ENCODE results near the gene ATF3. TPM values are rescaled to one million over a fixed set of nuclear protein-coding genes. Genes with fewer than 3 reads are reported as not detected.

Gene ATF3
- total RNA-seq, 2 experiments from 2014 or later, result 2.7 to 2.9 TPM

GRCh38 chr1:212646588-212646987 is 38.0 kb downstream of the ATF3 start:
- POLR2A ChIA-PET, result no interaction called here

GRCh38 chr1:212647004-212647403 is 38.4 kb downstream of the ATF3 start:
- no peak for DNase-seq (ENCODE audit: low spot score)
- no peaks in the 10 kb centered on the region for H3K4me1 ChIP-seq (ENCODE audit: insufficient read depth, low read length, poor library complexity, severe bottlenecking)
- TF ChIP-seq CTCF (conservative IDR thresholded peaks at IDR 0.05; ENCODE audit: low read length) (no peak), EZH2phosphoT487 (IDR thresholded peaks at IDR 0.05; ENCODE audit: borderline replicate concordance, low read depth, low read length) (no peak)
- no peaks in the 10 kb centered on the region for H3K79me2 ChIP-seq (ENCODE audit: insufficient read depth, low read depth, low read length)
- ChIA-PET CTCF (ENCODE audit: unreplicated experiment) (no interaction called here), POLR2A (interaction anchor here (0.7 kb wide), 1 partner anchor 88 kb away, joined by 3 read pairs; no protein-coding TSS in a partner anchor)
- no peak overlapping the region for H2AFZ ChIP-seq (ENCODE audit: low read length)
- no peaks in the 10 kb centered on the region for H3K9me3 ChIP-seq (ENCODE audit: low read length)
- H4K20me1 ChIP-seq (ENCODE audit: insufficient read depth, low read length), result no peaks in the 10 kb centered on the region
- H3K9me2 ChIP-seq (ENCODE audit: insufficient read depth, low read length), result no peaks in the 10 kb centered on the region
- no peaks in the 10 kb centered on the region for H3K36me3 ChIP-seq (ENCODE audit: insufficient read depth, low read length)
- H3K27ac ChIP-seq (ENCODE audit: low read depth, low read length, poor library complexity, severe bottlenecking), result no peak overlapping the region
- no peak overlapping the region for H3K4me2 ChIP-seq (ENCODE audit: low read length)
- intact Hi-C loops (cut with micrococcal nuclease; ENCODE audit: unreplicated experiment), result no loop called here
- H3K4me3 ChIP-seq (ENCODE audit: low read depth, low read length, poor library complexity, severe bottlenecking), result no peak overlapping the region
- no TSS peak for BruUV-seq (replicated peaks)

More at GRCh38 chr1:212646588-212646987, 38.0 kb downstream of the ATF3 start:
- Histone ChIP-seq H3K36me3 (ENCODE audit: insufficient read depth, low read length) (no peaks in the 10 kb centered on the region), H3K79me2 (ENCODE audit: insufficient read depth, low read depth, low read length) (no peaks in the 10 kb centered on the region), H3K9me2 (ENCODE audit: insufficient read depth, low read length) (no peaks in the 10 kb centered on the region), H3K4me2 (ENCODE audit: low read length) (no peak overlapping the region), H4K20me1 (ENCODE audit: insufficient read depth, low read length) (no peaks in the 10 kb centered on the region), H2AFZ (ENCODE audit: low read length) (no peak overlapping the region), H3K9me3 (ENCODE audit: low read length) (no peaks in the 10 kb centered on the region), H3K4me3 (ENCODE audit: low read depth, low read length, poor library complexity, severe bottlenecking) (no peak overlapping the region), H3K4me1 (ENCODE audit: insufficient read depth, low read length, poor library complexity, severe bottlenecking) (no peaks in the 10 kb centered on the region), H3K27ac (ENCODE audit: low read depth, low read length, poor library complexity, severe bottlenecking) (no peak overlapping the region)
- no peak for TF ChIP-seq EZH2phosphoT487 (IDR thresholded peaks at IDR 0.05; ENCODE audit: borderline replicate concordance, low read depth, low read length)
- no peak for TF ChIP-seq CTCF (conservative IDR thresholded peaks at IDR 0.05; ENCODE audit: low read length)
- CTCF ChIA-PET (ENCODE audit: unreplicated experiment), result no interaction called here
- DNase-seq (ENCODE audit: low spot score), result no peak
- no TSS peak for BruUV-seq (replicated peaks)
- intact Hi-C loops (cut with micrococcal nuclease; ENCODE audit: unreplicated experiment), result no loop called here

- Histone ChIP-seq H3K4me1 (ENCODE audit: insufficient read depth, low read length, poor library complexity, severe bottlenecking) (peaks cover 11% of the 10 kb centered on the region), H3K36me3 (ENCODE audit: insufficient read depth, low read length) (no peaks in the 10 kb centered on the region), H3K9me3 (ENCODE audit: low read length) (no peaks in the 10 kb centered on the region), H2AFZ (ENCODE audit: low read length) (no peak overlapping the region), H4K20me1 (ENCODE audit: insufficient read depth, low read length) (no peaks in the 10 kb centered on the region), H3K27ac (ENCODE audit: low read depth, low read length, poor library complexity, severe bottlenecking) (no peak overlapping the region), H3K79me2 (ENCODE audit: insufficient read depth, low read depth, low read length) (no peaks in the 10 kb centered on the region), H3K4me3 (ENCODE audit: low read depth, low read length, poor library complexity, severe bottlenecking) (no peak overlapping the region), H3K9me2 (ENCODE audit: insufficient read depth, low read length) (no peaks in the 10 kb centered on the region), H3K4me2 (ENCODE audit: low read length) (no peak overlapping the region)
- intact Hi-C loops (cut with micrococcal nuclease; ENCODE audit: unreplicated experiment), result no loop called here
- no TSS peak for BruUV-seq (replicated peaks)
- ChIA-PET CTCF (ENCODE audit: unreplicated experiment) (no interaction called here), POLR2A (interaction anchor here (0.6 kb wide), 1 partner anchor 160 kb away, joined by 3 read pairs; no protein-coding TSS in a partner anchor)
- DNase-seq (ENCODE audit: low spot score), result no peak
- TF ChIP-seq CTCF (conservative IDR thresholded peaks at IDR 0.05; ENCODE audit: low read length) (no peak), EZH2phosphoT487 (IDR thresholded peaks at IDR 0.05; ENCODE audit: borderline replicate concordance, low read depth, low read length) (no peak)
Observed at GRCh38 chr1:212648431-212648830, 39.9 kb downstream of the ATF3 start.
